ENCODE data around the gene EPHA8.

The EPHA8 gene

GRCh38 chr1:22533244-22533895, 29.9 kb upstream of the EPHA8 start:
- Histone ChIP-seq H3K9me2 (replicated peaks; ENCODE audit: insufficient read depth, low read length) (no peaks in the 10 kb centered on the region), H3K4me2 (ENCODE audit: low read depth, low read length) (no peak overlapping the region), H3K4me3 (ENCODE audit: low read length) (no peak overlapping the region), H3K9me3 (replicated peaks; ENCODE audit: insufficient read depth, low read length) (no peaks in the 10 kb centered on the region), H3K36me3 (replicated peaks; ENCODE audit: insufficient read depth, low read length) (no peaks in the 10 kb centered on the region), H3K27ac (ENCODE audit: low read length) (no peak overlapping the region), H3K27me3 (replicated peaks; ENCODE audit: insufficient read depth, low read length) (no peaks in the 10 kb centered on the region), H3K79me2 (ENCODE audit: low read length) (no peaks in the 10 kb centered on the region), H3K9ac (ENCODE audit: low read length) (no peak overlapping the region), H3F3A (ENCODE audit: insufficient read depth, low read length) (no peaks in the 10 kb centered on the region), H4K20me1 (ENCODE audit: insufficient read depth, low read length) (no peaks in the 10 kb centered on the region), H2AFZ (ENCODE audit: low read length) (no peak overlapping the region), H3K4me1 (ENCODE audit: low read length) (no peaks in the 10 kb centered on the region)
- TF ChIP-seq EZH2 (optimal IDR thresholded peaks at IDR 0.05; ENCODE audit: low read depth, low read length): no peak
- no peak for TF ChIP-seq CTCF (IDR thresholded peaks at IDR 0.05; ENCODE audit: low read length)
- TF ChIP-seq EZH2phosphoT487 (IDR thresholded peaks at IDR 0.05; ENCODE audit: low read length): no peak
- DNase-seq: no peak

- H3K79me2 ChIP-seq (ENCODE audit: low read length): no peaks in the 10 kb centered on the region
- no peaks in the 10 kb centered on the region for H3K36me3 ChIP-seq (replicated peaks; ENCODE audit: insufficient read depth, low read length)
- no peak for DNase-seq
- no peaks in the 10 kb centered on the region for H3K9me3 ChIP-seq (replicated peaks; ENCODE audit: insufficient read depth, low read length)
- no peaks in the 10 kb centered on the region for H3F3A ChIP-seq (ENCODE audit: insufficient read depth, low read length)
- no peak overlapping the region for H3K4me3 ChIP-seq (ENCODE audit: low read length)
- no peak overlapping the region for H3K9ac ChIP-seq (ENCODE audit: low read length)
- H3K4me1 ChIP-seq (ENCODE audit: low read length): no peaks in the 10 kb centered on the region
- H3K27ac ChIP-seq (ENCODE audit: low read length): no peak overlapping the region
- no peak overlapping the region for H3K4me2 ChIP-seq (ENCODE audit: low read depth, low read length)
- H2AFZ ChIP-seq (ENCODE audit: low read length): no peak overlapping the region
- TF ChIP-seq EZH2 (optimal IDR thresholded peaks at IDR 0.05; ENCODE audit: low read depth, low read length): no peak
- no peak for TF ChIP-seq CTCF (IDR thresholded peaks at IDR 0.05; ENCODE audit: low read length)
- TF ChIP-seq EZH2phosphoT487 (IDR thresholded peaks at IDR 0.05; ENCODE audit: low read length): no peak
- H4K20me1 ChIP-seq (ENCODE audit: insufficient read depth, low read length): no peaks in the 10 kb centered on the region
- no peaks in the 10 kb centered on the region for H3K27me3 ChIP-seq (replicated peaks; ENCODE audit: insufficient read depth, low read length)
- H3K9me2 ChIP-seq (replicated peaks; ENCODE audit: insufficient read depth, low read length): no peaks in the 10 kb centered on the region
These were observed 28.3 kb upstream of the EPHA8 start for GRCh38 chr1:22534951-22535350.

GRCh38 chr1:22535399-22535798, 27.9 kb upstream of the EPHA8 start:
- no peak overlapping the region for H2AFZ ChIP-seq (ENCODE audit: low read length)
- H3K27ac ChIP-seq (ENCODE audit: low read length): no peak overlapping the region
- no peak overlapping the region for H3K9ac ChIP-seq (ENCODE audit: low read length)
- H3K79me2 ChIP-seq (ENCODE audit: low read length): no peaks in the 10 kb centered on the region
- no peaks in the 10 kb centered on the region for H3K36me3 ChIP-seq (replicated peaks; ENCODE audit: insufficient read depth, low read length)
- DNase-seq: no peak
- TF ChIP-seq EZH2 (optimal IDR thresholded peaks at IDR 0.05; ENCODE audit: low read depth, low read length) (no peak), CTCF (IDR thresholded peaks at IDR 0.05; ENCODE audit: low read length) (no peak), EZH2phosphoT487 (IDR thresholded peaks at IDR 0.05; ENCODE audit: low read length) (no peak)
- H3K4me2 ChIP-seq (ENCODE audit: low read depth, low read length): no peak overlapping the region
- no peaks in the 10 kb centered on the region for H3K27me3 ChIP-seq (replicated peaks; ENCODE audit: insufficient read depth, low read length)
- H3K4me3 ChIP-seq (ENCODE audit: low read length): no peak overlapping the region
- H3F3A ChIP-seq (ENCODE audit: insufficient read depth, low read length): no peaks in the 10 kb centered on the region
- no peaks in the 10 kb centered on the region for H3K4me1 ChIP-seq (ENCODE audit: low read length)
- no peaks in the 10 kb centered on the region for H3K9me2 ChIP-seq (replicated peaks; ENCODE audit: insufficient read depth, low read length)
- no peaks in the 10 kb centered on the region for H4K20me1 ChIP-seq (ENCODE audit: insufficient read depth, low read length)
- no peaks in the 10 kb centered on the region for H3K9me3 ChIP-seq (replicated peaks; ENCODE audit: insufficient read depth, low read length)

All from MM.1S (cell line).